Right renal pelvis (tissue), 4 donors: ENCODE data around the gene LIAS. TPM values are rescaled to one million over a fixed set of nuclear protein-coding genes. Genes with fewer than 3 reads are reported as not detected.
A peak's percentile ranks its signal among the peaks of the same experiment; 100 is the strongest.

Experiments
- DNase-seq, 4 donors: peaks; one replicate each; pipeline ENCODE4 v3.0.0-alpha.2; 2013; ENCODE audit warnings: low read depth in 4 of 4, low spot score in 3 of 4, missing footprints in 1 of 4
- polyA plus RNA-seq, 4 donors: library from polyadenylated mRNA; unstranded; fragments of 120-200 nt; gene quantifications; one replicate each; pipeline ENCODE4 v1.2.1, GENCODE V29; 2013; ENCODE audit not compliant: insufficient read length in 4 of 4

The LIAS gene
- polyA plus RNA-seq, 4 donors: 23.6 to 25.6 (median 24.9) TPM

- no peak for DNase-seq
Observed at GRCh38 chr4:39526765-39527295, 68.0 kb downstream of the LIAS start.

GRCh38 chr4:39527296-39528060 is 68.6 kb downstream of the LIAS start, which contains the start of gene UGDH:
Gene UGDH (minus strand): TSS chr4:39527439. CDS start chr4:39521512, 5,927 bp downstream.
- peak; percentile 91 to 98 (median 96) for DNase-seq

GRCh38 chr4:39528061-39528465 is 69.2 kb downstream of the LIAS start:
- DNase-seq: peak in 1 of 4 donors; percentile 70

Other genes with a start within 250 kb of the LIAS start
- 10 to 100 TPM; 67.0 to 83.3 (median 82.0) TPM for gene RFC1, start 92.7 kb upstream of the LIAS start, polyA plus RNA-seq
- under 1 TPM; 0.17 to 0.22 (median 0.19) TPM for gene KLB, start 52.1 kb upstream of the LIAS start, polyA plus RNA-seq
- 1,000 to 10,000 TPM in 2 of 4 donors, 100 to 1,000 TPM in 2; 778 to 1,678 (median 1,175) TPM for gene RPL9, start 134 bp upstream of the LIAS start, polyA plus RNA-seq
- gene UGDH, start 68.4 kb downstream of the LIAS start, polyA plus RNA-seq: 100 to 1,000 TPM in 2 of 4 donors, 10 to 100 TPM in 2; 96.6 to 111 (median 101) TPM
- gene SMIM14, start 179.8 kb downstream of the LIAS start, polyA plus RNA-seq: 10 to 100 TPM; 53.9 to 68.2 (median 65.1) TPM
- 100 to 1,000 TPM in 3 of 4 donors, 10 to 100 TPM in 1; 89.1 to 110 (median 104) TPM for gene UBE2K, start 239.1 kb downstream of the LIAS start, polyA plus RNA-seq